ENCODE measurements around the gene HDAC4.

The HDAC4 gene

GRCh38 chr2:239199041-239199768, 201.6 kb downstream of the HDAC4 start:
- no peaks in the 10 kb centered on the region for H3K9me3 ChIP-seq (ENCODE audit: control insufficient read depth in 5 of 5, low read length in 5 of 5)
- H3K9ac ChIP-seq (ENCODE audit: low read length in 5 of 5): peak overlapping the region in 2 of 5 donors; percentile 2 to 20
- H3K4me1 ChIP-seq (ENCODE audit: control insufficient read depth in 5 of 5, insufficient read depth in 5 of 5, low read length in 5 of 5): peaks cover 0 to 16% (median 6%) of the 10 kb centered on the region in 5 donors
- peaks cover 0 to 28% (median 16%) of the 10 kb centered on the region in 5 donors for H3K36me3 ChIP-seq (ENCODE audit: control insufficient read depth in 5 of 5, insufficient read depth in 5 of 5, low read length in 5 of 5)
- no peak overlapping the region for H3K27ac ChIP-seq (ENCODE audit: low read depth, low read length)
- H3K4me3 ChIP-seq (ENCODE audit: low read depth in 1 of 5, low read length in 5 of 5): peak overlapping the region in 1 of 5 donors; percentile 28
- H3K27me3 ChIP-seq (ENCODE audit: control insufficient read depth in 5 of 5, insufficient read depth in 4 of 5, low read length in 5 of 5): no peaks in the 10 kb centered on the region

GRCh38 chr2:239198221-239198620, 202.6 kb downstream of the HDAC4 start:
- Histone ChIP-seq H3K4me3 (ENCODE audit: low read depth in 1 of 5, low read length in 5 of 5) (no peak overlapping the region), H3K4me1 (ENCODE audit: control insufficient read depth in 5 of 5, insufficient read depth in 5 of 5, low read length in 5 of 5) (peaks cover 0 to 16% (median 6%) of the 10 kb centered on the region in 5 donors), H3K9ac (ENCODE audit: low read length in 5 of 5) (no peak overlapping the region), H3K9me3 (ENCODE audit: control insufficient read depth in 5 of 5, low read length in 5 of 5) (no peaks in the 10 kb centered on the region), H3K27ac (ENCODE audit: low read depth, low read length) (no peak overlapping the region), H3K27me3 (ENCODE audit: control insufficient read depth in 5 of 5, insufficient read depth in 4 of 5, low read length in 5 of 5) (no peaks in the 10 kb centered on the region), H3K36me3 (ENCODE audit: control insufficient read depth in 5 of 5, insufficient read depth in 5 of 5, low read length in 5 of 5) (peaks cover 0 to 29% (median 16%) of the 10 kb centered on the region in 5 donors)

- Histone ChIP-seq H3K9ac (ENCODE audit: low read length in 5 of 5) (no peak overlapping the region), H3K9me3 (ENCODE audit: control insufficient read depth in 5 of 5, low read length in 5 of 5) (no peaks in the 10 kb centered on the region), H3K27ac (ENCODE audit: low read depth, low read length) (no peak overlapping the region), H3K36me3 (ENCODE audit: control insufficient read depth in 5 of 5, insufficient read depth in 5 of 5, low read length in 5 of 5) (peaks cover 0 to 29% (median 16%) of the 10 kb centered on the region in 5 donors), H3K4me1 (ENCODE audit: control insufficient read depth in 5 of 5, insufficient read depth in 5 of 5, low read length in 5 of 5) (peaks cover 0 to 16% (median 6%) of the 10 kb centered on the region in 5 donors), H3K27me3 (ENCODE audit: control insufficient read depth in 5 of 5, insufficient read depth in 4 of 5, low read length in 5 of 5) (no peaks in the 10 kb centered on the region), H3K4me3 (ENCODE audit: low read depth in 1 of 5, low read length in 5 of 5) (no peak overlapping the region)
These were observed 203.7 kb downstream of the HDAC4 start for GRCh38 chr2:239197146-239197545.

GRCh38 chr2:239196474-239197021, 204.3 kb downstream of the HDAC4 start:
- Histone ChIP-seq H3K9ac (ENCODE audit: low read length in 5 of 5) (no peak overlapping the region), H3K4me3 (ENCODE audit: low read depth in 1 of 5, low read length in 5 of 5) (no peak overlapping the region), H3K36me3 (ENCODE audit: control insufficient read depth in 5 of 5, insufficient read depth in 5 of 5, low read length in 5 of 5) (peaks cover 0 to 29% (median 16%) of the 10 kb centered on the region in 5 donors), H3K9me3 (ENCODE audit: control insufficient read depth in 5 of 5, low read length in 5 of 5) (no peaks in the 10 kb centered on the region), H3K27me3 (ENCODE audit: control insufficient read depth in 5 of 5, insufficient read depth in 4 of 5, low read length in 5 of 5) (no peaks in the 10 kb centered on the region), H3K4me1 (ENCODE audit: control insufficient read depth in 5 of 5, insufficient read depth in 5 of 5, low read length in 5 of 5) (peaks cover 0 to 13% (median 6%) of the 10 kb centered on the region in 5 donors), H3K27ac (ENCODE audit: low read depth, low read length) (no peak overlapping the region)

- Histone ChIP-seq H3K4me3 (ENCODE audit: low read depth in 1 of 5, low read length in 5 of 5) (no peak overlapping the region), H3K36me3 (ENCODE audit: control insufficient read depth in 5 of 5, insufficient read depth in 5 of 5, low read length in 5 of 5) (peaks cover 0 to 29% (median 16%) of the 10 kb centered on the region in 5 donors), H3K27me3 (ENCODE audit: control insufficient read depth in 5 of 5, insufficient read depth in 4 of 5, low read length in 5 of 5) (no peaks in the 10 kb centered on the region), H3K4me1 (ENCODE audit: control insufficient read depth in 5 of 5, insufficient read depth in 5 of 5, low read length in 5 of 5) (peaks cover 0 to 9% (median under 1%) of the 10 kb centered on the region in 5 donors), H3K9me3 (ENCODE audit: control insufficient read depth in 5 of 5, low read length in 5 of 5) (no peaks in the 10 kb centered on the region), H3K9ac (ENCODE audit: low read length in 5 of 5) (no peak overlapping the region), H3K27ac (ENCODE audit: low read depth, low read length) (no peak overlapping the region)
These were observed 204.8 kb downstream of the HDAC4 start for GRCh38 chr2:239195992-239196391.

- H3K4me3 ChIP-seq (ENCODE audit: low read depth in 1 of 5, low read length in 5 of 5): no peak overlapping the region
- H3K9ac ChIP-seq (ENCODE audit: low read length in 5 of 5): no peak overlapping the region
- H3K36me3 ChIP-seq (ENCODE audit: control insufficient read depth in 5 of 5, insufficient read depth in 5 of 5, low read length in 5 of 5): peaks cover 0 to 30% (median 16%) of the 10 kb centered on the region in 5 donors
- peaks cover 0 to 7% (median 0%) of the 10 kb centered on the region in 5 donors for H3K4me1 ChIP-seq (ENCODE audit: control insufficient read depth in 5 of 5, insufficient read depth in 5 of 5, low read length in 5 of 5)
- H3K27ac ChIP-seq (ENCODE audit: low read depth, low read length): no peak overlapping the region
- no peaks in the 10 kb centered on the region for H3K27me3 ChIP-seq (ENCODE audit: control insufficient read depth in 5 of 5, insufficient read depth in 4 of 5, low read length in 5 of 5)
- no peaks in the 10 kb centered on the region for H3K9me3 ChIP-seq (ENCODE audit: control insufficient read depth in 5 of 5, low read length in 5 of 5)
These were observed 205.4 kb downstream of the HDAC4 start for GRCh38 chr2:239195318-239195871.

GRCh38 chr2:239194731-239195317, 206.0 kb downstream of the HDAC4 start:
- Histone ChIP-seq H3K27ac (ENCODE audit: low read depth, low read length) (no peak overlapping the region), H3K27me3 (ENCODE audit: control insufficient read depth in 5 of 5, insufficient read depth in 4 of 5, low read length in 5 of 5) (no peaks in the 10 kb centered on the region), H3K9ac (ENCODE audit: low read length in 5 of 5) (no peak overlapping the region), H3K4me1 (ENCODE audit: control insufficient read depth in 5 of 5, insufficient read depth in 5 of 5, low read length in 5 of 5) (peaks cover 0 to 7% (median 0%) of the 10 kb centered on the region in 5 donors), H3K36me3 (ENCODE audit: control insufficient read depth in 5 of 5, insufficient read depth in 5 of 5, low read length in 5 of 5) (peaks cover 0 to 33% (median 16%) of the 10 kb centered on the region in 5 donors), H3K9me3 (ENCODE audit: control insufficient read depth in 5 of 5, low read length in 5 of 5) (no peaks in the 10 kb centered on the region), H3K4me3 (ENCODE audit: low read depth in 1 of 5, low read length in 5 of 5) (no peak overlapping the region)

GRCh38 chr2:239193925-239194677, 206.7 kb downstream of the HDAC4 start:
- Histone ChIP-seq H3K27me3 (ENCODE audit: control insufficient read depth in 5 of 5, insufficient read depth in 4 of 5, low read length in 5 of 5) (no peaks in the 10 kb centered on the region), H3K9ac (ENCODE audit: low read length in 5 of 5) (no peak overlapping the region), H3K4me1 (ENCODE audit: control insufficient read depth in 5 of 5, insufficient read depth in 5 of 5, low read length in 5 of 5) (peaks cover 0 to 2% (median 0%) of the 10 kb centered on the region in 5 donors), H3K4me3 (ENCODE audit: low read depth in 1 of 5, low read length in 5 of 5) (no peak overlapping the region), H3K9me3 (ENCODE audit: control insufficient read depth in 5 of 5, low read length in 5 of 5) (peaks cover 0 to 4% (median 4%) of the 10 kb centered on the region in 5 donors), H3K36me3 (ENCODE audit: control insufficient read depth in 5 of 5, insufficient read depth in 5 of 5, low read length in 5 of 5) (peaks cover 0 to 38% (median 24%) of the 10 kb centered on the region in 5 donors), H3K27ac (ENCODE audit: low read depth, low read length) (no peak overlapping the region)

GRCh38 chr2:239193401-239193811, 207.4 kb downstream of the HDAC4 start:
- Histone ChIP-seq H3K27me3 (ENCODE audit: control insufficient read depth in 5 of 5, insufficient read depth in 4 of 5, low read length in 5 of 5) (no peaks in the 10 kb centered on the region), H3K9ac (ENCODE audit: low read length in 5 of 5) (no peak overlapping the region), H3K4me3 (ENCODE audit: low read depth in 1 of 5, low read length in 5 of 5) (no peak overlapping the region), H3K36me3 (ENCODE audit: control insufficient read depth in 5 of 5, insufficient read depth in 5 of 5, low read length in 5 of 5) (peaks cover 0 to 42% (median 28%) of the 10 kb centered on the region in 5 donors), H3K4me1 (ENCODE audit: control insufficient read depth in 5 of 5, insufficient read depth in 5 of 5, low read length in 5 of 5) (no peaks in the 10 kb centered on the region), H3K9me3 (ENCODE audit: control insufficient read depth in 5 of 5, low read length in 5 of 5) (peaks cover 0 to 11% (median 8%) of the 10 kb centered on the region in 5 donors), H3K27ac (ENCODE audit: low read depth, low read length) (no peak overlapping the region)
